ENCODE results near the gene GRIP1.
A peak's percentile ranks its signal among the peaks of the same experiment; 100 is the strongest.

GRIP1 gene

GRCh38 chr12:66417217-66417616 lies 261.7 kb downstream of the GRIP1 start:
- TF ChIP-seq YY1 (IDR thresholded peaks at IDR 0.05; ENCODE audit: low read depth) = no peak
- TF ChIP-seq NFIC (IDR thresholded peaks at IDR 0.05) = no peak
- TF ChIP-seq MAX (IDR thresholded peaks at IDR 0.05) = no peak
- no peak for TF ChIP-seq TAF1 (IDR thresholded peaks at IDR 0.05; ENCODE audit: low read depth)
- no peak for TF ChIP-seq CEBPB (IDR thresholded peaks at IDR 0.05)

- TF ChIP-seq RAD21 (IDR thresholded peaks at IDR 0.05; ENCODE audit: low read depth) = peak; percentile 90
- no peak for TF ChIP-seq CEBPB (IDR thresholded peaks at IDR 0.05)
These were observed 269.5 kb downstream of the GRIP1 start for GRCh38 chr12:66409195-66409871.

GRCh38 chr12:66405395-66405794 lies 273.5 kb downstream of the GRIP1 start:
- no peak for TF ChIP-seq TEAD4 (IDR thresholded peaks at IDR 0.05)
- no peak for TF ChIP-seq RAD21 (IDR thresholded peaks at IDR 0.05; ENCODE audit: low read depth)
- TF ChIP-seq EP300 (IDR thresholded peaks at IDR 0.05; ENCODE audit: borderline replicate concordance) = no peak
- TF ChIP-seq TCF12 (IDR thresholded peaks at IDR 0.05; ENCODE audit: low read depth) = no peak
- no peak for TF ChIP-seq REST (IDR thresholded peaks at IDR 0.05; ENCODE audit: low read depth)
- no peak for TF ChIP-seq NFIC (IDR thresholded peaks at IDR 0.05)
- TF ChIP-seq EGR1 (IDR thresholded peaks at IDR 0.05) = no peak
- TF ChIP-seq FOXM1 (IDR thresholded peaks at IDR 0.05; ENCODE audit: borderline replicate concordance, low read depth) = no peak
- TF ChIP-seq TAF1 (IDR thresholded peaks at IDR 0.05; ENCODE audit: low read depth) = no peak
- TF ChIP-seq MAX (IDR thresholded peaks at IDR 0.05) = no peak

- TF ChIP-seq NFIC (IDR thresholded peaks at IDR 0.05) (no peak), TEAD4 (IDR thresholded peaks at IDR 0.05) (no peak), TAF1 (IDR thresholded peaks at IDR 0.05; ENCODE audit: low read depth) (no peak), CREB1 (IDR thresholded peaks at IDR 0.05; ENCODE audit: low read depth) (no peak), EGR1 (IDR thresholded peaks at IDR 0.05) (no peak), USF1 (IDR thresholded peaks at IDR 0.05) (no peak), TCF12 (IDR thresholded peaks at IDR 0.05; ENCODE audit: low read depth) (no peak), MAX (IDR thresholded peaks at IDR 0.05) (no peak), RAD21 (IDR thresholded peaks at IDR 0.05; ENCODE audit: low read depth) (no peak), FOXM1 (IDR thresholded peaks at IDR 0.05; ENCODE audit: borderline replicate concordance, low read depth) (no peak), CEBPB (IDR thresholded peaks at IDR 0.05) (no peak), ZBTB7A (IDR thresholded peaks at IDR 0.05; ENCODE audit: low read depth) (no peak)
These were observed 275.1 kb downstream of the GRIP1 start for GRCh38 chr12:66403746-66404145.

GRCh38 chr12:66399911-66400306 lies 279.0 kb downstream of the GRIP1 start:
- TF ChIP-seq EP300 (IDR thresholded peaks at IDR 0.05; ENCODE audit: borderline replicate concordance) = no peak
- TF ChIP-seq RAD21 (IDR thresholded peaks at IDR 0.05; ENCODE audit: low read depth) = no peak
- no peak for TF ChIP-seq TEAD4 (IDR thresholded peaks at IDR 0.05)
- TF ChIP-seq FOXM1 (IDR thresholded peaks at IDR 0.05; ENCODE audit: borderline replicate concordance, low read depth) = no peak
- TF ChIP-seq USF1 (IDR thresholded peaks at IDR 0.05) = no peak
- TF ChIP-seq CEBPB (IDR thresholded peaks at IDR 0.05) = no peak
- TF ChIP-seq EGR1 (IDR thresholded peaks at IDR 0.05) = no peak
- no peak for TF ChIP-seq TAF1 (IDR thresholded peaks at IDR 0.05; ENCODE audit: low read depth)
- TF ChIP-seq TCF12 (IDR thresholded peaks at IDR 0.05; ENCODE audit: low read depth) = no peak
- no peak for TF ChIP-seq REST (IDR thresholded peaks at IDR 0.05; ENCODE audit: low read depth)
- no peak for TF ChIP-seq CREB1 (IDR thresholded peaks at IDR 0.05; ENCODE audit: low read depth)
- no peak for TF ChIP-seq MAX (IDR thresholded peaks at IDR 0.05)
- no peak for TF ChIP-seq YY1 (IDR thresholded peaks at IDR 0.05; ENCODE audit: low read depth)
- no peak for TF ChIP-seq ZBTB7A (IDR thresholded peaks at IDR 0.05; ENCODE audit: low read depth)
